ENCODE results near the gene KMT5B.
A peak's percentile ranks its signal among the peaks of the same experiment; 100 is the strongest.

Gene KMT5B

DNA sequence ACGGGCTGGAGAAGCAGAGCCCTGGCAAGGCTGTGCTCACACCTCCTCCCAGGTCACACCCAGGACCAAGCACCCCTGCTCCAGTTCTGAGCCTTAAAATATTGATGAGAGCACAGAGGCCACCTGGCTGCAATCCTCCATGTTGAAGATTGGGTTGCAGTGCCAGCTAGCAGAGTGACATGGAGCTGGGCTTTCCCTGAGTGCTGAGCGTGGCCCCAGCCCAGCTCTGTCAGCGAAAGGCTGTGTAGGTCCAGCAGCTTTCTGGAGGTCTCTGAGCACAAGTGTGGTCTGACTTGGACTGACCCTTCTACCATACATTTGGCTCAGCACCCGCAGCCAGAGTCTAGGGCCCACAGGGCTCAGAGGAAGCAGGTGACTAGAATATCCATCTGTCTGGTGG is 87.9 kb downstream of the KMT5B start:
- Histone ChIP-seq H3K27me3 (replicated peaks; ENCODE audit: control insufficient read depth, insufficient read depth, low read length, poor library complexity, severe bottlenecking) (peaks cover 10% of the 10 kb centered on the region), H3K36me3 (ENCODE audit: control insufficient read depth, insufficient read depth, low read length) (no peaks in the 10 kb centered on the region), H3K4me3 (ENCODE audit: insufficient read depth, low read depth, low read length, poor library complexity, severe bottlenecking) (no peak overlapping the region), H3K9me3 (ENCODE audit: control insufficient read depth, low read length) (no peaks in the 10 kb centered on the region), H3K4me1 (ENCODE audit: control insufficient read depth, insufficient read depth, low read length, poor library complexity, severe bottlenecking) (no peaks in the 10 kb centered on the region), H3K27ac (ENCODE audit: insufficient read depth, low read length, poor library complexity, severe bottlenecking) (no peak overlapping the region)
- DNase-seq: no peak

DNA sequence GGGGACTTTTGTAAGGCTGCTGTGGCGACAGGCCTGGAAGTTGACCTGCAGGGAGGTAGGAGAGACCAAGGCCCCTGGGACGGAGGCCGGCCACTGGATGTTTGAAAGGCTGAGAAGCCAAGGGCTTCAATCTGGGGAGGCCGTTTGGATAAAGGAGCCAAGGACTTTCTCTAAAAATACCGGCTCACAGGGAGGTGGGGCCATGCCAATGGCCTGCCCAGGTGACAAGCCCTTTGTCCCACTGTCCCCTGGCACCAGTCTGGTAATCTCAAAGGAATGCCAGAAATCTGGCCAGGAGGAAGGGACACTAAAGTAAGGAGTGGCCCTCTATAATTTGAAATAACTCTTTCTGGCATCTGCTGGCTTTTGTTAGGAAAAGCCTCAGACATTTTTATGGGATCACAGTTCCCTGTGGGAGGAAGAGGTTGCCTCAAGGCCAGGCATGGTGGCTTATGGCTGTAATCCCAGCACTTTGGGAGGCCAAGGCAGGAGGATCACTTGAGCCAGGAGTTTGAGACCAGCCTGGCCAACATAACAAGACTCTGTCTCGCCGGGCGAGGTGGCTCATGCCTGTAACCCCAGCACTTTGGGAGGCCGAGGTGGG is 90.1 kb downstream of the KMT5B start:
- H3K9me3 ChIP-seq (ENCODE audit: control insufficient read depth, low read length): no peaks in the 10 kb centered on the region
- H3K27ac ChIP-seq (ENCODE audit: insufficient read depth, low read length, poor library complexity, severe bottlenecking): no peak overlapping the region
- H3K36me3 ChIP-seq (ENCODE audit: control insufficient read depth, insufficient read depth, low read length): no peaks in the 10 kb centered on the region
- H3K4me3 ChIP-seq (ENCODE audit: insufficient read depth, low read depth, low read length, poor library complexity, severe bottlenecking): no peak overlapping the region
- H3K4me1 ChIP-seq (ENCODE audit: control insufficient read depth, insufficient read depth, low read length, poor library complexity, severe bottlenecking): no peaks in the 10 kb centered on the region
- no peak for DNase-seq
- H3K27me3 ChIP-seq (replicated peaks; ENCODE audit: control insufficient read depth, insufficient read depth, low read length, poor library complexity, severe bottlenecking): peaks cover 4% of the 10 kb centered on the region

DNA sequence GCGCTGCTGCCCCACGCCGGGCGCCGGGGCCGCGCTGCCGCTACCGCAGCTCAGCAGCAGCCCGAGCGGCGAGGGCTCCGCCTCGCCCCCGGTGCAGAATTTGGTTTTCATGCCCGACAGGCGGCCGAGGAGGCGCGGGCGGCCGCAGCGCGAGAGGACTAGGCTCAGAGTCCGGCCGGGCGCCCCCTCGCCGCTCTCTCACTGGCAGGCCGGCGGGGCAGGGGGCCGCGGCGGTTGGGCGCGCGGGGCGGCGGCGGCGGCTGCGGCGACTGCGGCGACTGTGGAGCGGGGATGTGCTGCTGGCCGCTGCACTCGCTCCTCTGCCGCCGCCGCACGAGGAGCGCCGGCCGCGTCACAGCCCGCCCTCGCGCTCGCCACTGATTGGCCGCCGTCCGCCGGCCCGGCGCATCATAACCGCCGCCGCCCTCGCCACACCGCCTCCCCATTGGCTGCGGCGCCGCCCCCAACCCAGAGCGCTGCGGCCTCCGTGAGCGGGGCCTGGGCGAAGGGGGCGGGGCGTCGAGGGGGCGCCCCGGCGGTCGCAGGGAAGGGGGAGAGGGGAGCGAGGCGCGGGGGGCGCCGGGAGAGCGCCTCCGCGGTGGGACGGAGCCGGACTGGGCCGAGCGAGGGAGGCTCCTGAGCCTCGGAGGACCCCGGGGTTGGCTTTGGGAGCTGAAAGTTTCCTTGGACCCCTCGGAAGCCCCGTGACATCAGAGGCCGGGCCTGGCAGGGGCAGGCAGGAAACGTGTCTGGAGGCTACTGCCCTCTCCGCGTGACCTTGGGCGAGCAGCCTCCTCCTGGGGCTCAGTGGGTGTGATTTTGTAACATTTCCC is 91.8 kb downstream of the KMT5B start, which contains the start of gene CHKA:
Gene CHKA, minus strand, starts transcription at position 322 of the 833 bp plus-strand sequence. Its CDS starts 211 bp downstream, at position 111.
- Histone ChIP-seq H3K27ac (ENCODE audit: insufficient read depth, low read length, poor library complexity, severe bottlenecking) (peak within 1 kb of the TSS; percentile 45), H3K27me3 (replicated peaks; ENCODE audit: control insufficient read depth, insufficient read depth, low read length, poor library complexity, severe bottlenecking) (no peaks in the 10 kb centered on the region), H3K4me1 (ENCODE audit: control insufficient read depth, insufficient read depth, low read length, poor library complexity, severe bottlenecking) (no peaks in the 10 kb centered on the region), H3K9me3 (ENCODE audit: control insufficient read depth, low read length) (no peaks in the 10 kb centered on the region), H3K36me3 (ENCODE audit: control insufficient read depth, insufficient read depth, low read length) (no peaks in the 10 kb centered on the region), H3K4me3 (ENCODE audit: insufficient read depth, low read depth, low read length, poor library complexity, severe bottlenecking) (peak within 1 kb of the TSS; percentile 62)
- peak; percentile 68 to 72 (median 69) for DNase-seq

DNA sequence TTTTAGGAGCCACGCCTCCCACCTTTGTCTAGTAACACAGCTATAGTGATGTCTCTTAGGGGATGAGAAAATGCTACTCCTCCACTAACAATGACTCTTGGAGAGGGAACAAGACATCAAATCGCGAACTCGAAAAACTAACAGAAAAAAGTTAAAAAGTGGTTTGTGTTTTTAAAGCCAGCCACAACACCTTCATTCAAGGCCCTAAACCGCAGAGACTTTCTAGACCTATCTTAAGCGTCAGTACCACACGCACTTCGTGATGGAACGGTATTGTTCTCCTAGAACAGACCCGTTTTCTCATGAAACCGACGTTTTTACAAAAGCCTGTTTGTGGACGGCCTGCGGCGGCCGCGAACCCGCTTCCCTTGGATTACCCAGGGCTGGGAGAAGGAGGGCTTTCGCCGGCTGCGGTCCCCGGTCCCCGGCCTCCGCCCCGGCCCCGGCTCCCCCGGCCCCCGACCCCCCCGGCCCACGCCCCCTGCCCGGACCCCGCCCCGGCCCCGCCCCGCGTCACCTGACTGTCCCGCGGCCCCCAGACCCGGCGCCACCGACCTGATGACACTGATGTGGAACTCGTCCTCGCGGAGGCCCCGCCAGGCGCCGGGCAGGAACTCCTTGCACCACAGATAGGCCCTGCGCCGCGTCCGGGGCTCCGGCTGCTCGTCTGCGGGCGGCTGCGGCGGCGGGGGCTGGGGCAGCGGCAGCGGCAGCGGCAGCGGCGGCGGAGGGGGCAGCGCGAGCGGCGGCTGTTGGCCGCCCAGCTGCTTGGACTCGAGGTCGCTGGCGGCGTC is 92.6 kb downstream of the KMT5B start:
- Histone ChIP-seq H3K9me3 (ENCODE audit: control insufficient read depth, low read length) (no peaks in the 10 kb centered on the region), H3K27ac (ENCODE audit: insufficient read depth, low read length, poor library complexity, severe bottlenecking) (no peak overlapping the region), H3K27me3 (replicated peaks; ENCODE audit: control insufficient read depth, insufficient read depth, low read length, poor library complexity, severe bottlenecking) (no peaks in the 10 kb centered on the region), H3K4me3 (ENCODE audit: insufficient read depth, low read depth, low read length, poor library complexity, severe bottlenecking) (no peak overlapping the region), H3K4me1 (ENCODE audit: control insufficient read depth, insufficient read depth, low read length, poor library complexity, severe bottlenecking) (no peaks in the 10 kb centered on the region), H3K36me3 (ENCODE audit: control insufficient read depth, insufficient read depth, low read length) (no peaks in the 10 kb centered on the region)
- peak; percentile 18 to 25 (median 19) for DNase-seq

DNA sequence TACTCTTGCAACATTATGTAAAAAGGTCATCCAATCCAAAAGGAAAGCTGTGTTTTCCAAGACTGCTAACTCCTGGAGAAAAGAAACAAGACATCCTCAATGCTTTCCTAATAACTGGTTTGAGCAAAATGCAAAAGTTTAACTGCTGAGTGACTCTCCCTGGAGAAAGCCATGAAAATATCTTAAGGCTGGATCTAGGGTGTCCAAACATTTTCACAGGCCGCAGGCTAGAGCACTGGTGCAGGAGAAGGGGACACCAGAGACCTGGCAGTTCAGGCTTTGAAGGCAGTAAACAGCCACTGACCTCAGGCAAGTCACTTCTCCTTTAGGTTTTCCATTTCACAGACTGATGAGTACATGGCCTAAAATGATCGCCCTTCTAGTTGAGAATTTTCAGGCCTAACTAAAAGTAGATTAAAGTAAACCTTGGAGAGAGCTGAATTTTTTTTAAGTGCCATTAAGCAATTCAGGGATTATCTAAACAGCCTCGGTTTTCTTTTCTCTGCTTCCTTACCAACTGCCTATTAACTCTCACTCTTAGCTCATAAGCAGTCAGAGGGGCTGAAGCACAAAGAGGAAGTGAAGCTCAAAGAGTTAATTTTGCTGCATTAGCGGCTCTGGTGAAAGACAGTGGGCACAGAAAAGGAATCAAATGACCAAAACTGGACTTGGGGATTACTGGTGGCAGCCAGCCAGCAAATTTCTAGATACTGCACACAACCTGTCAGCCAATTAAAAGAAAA is 94.2 kb downstream of the KMT5B start:
- DNase-seq: no peak
- Histone ChIP-seq H3K36me3 (ENCODE audit: control insufficient read depth, insufficient read depth, low read length) (no peaks in the 10 kb centered on the region), H3K27me3 (replicated peaks; ENCODE audit: control insufficient read depth, insufficient read depth, low read length, poor library complexity, severe bottlenecking) (no peaks in the 10 kb centered on the region), H3K27ac (ENCODE audit: insufficient read depth, low read length, poor library complexity, severe bottlenecking) (no peak overlapping the region), H3K9me3 (ENCODE audit: control insufficient read depth, low read length) (no peaks in the 10 kb centered on the region), H3K4me1 (ENCODE audit: control insufficient read depth, insufficient read depth, low read length, poor library complexity, severe bottlenecking) (no peaks in the 10 kb centered on the region), H3K4me3 (ENCODE audit: insufficient read depth, low read depth, low read length, poor library complexity, severe bottlenecking) (no peak overlapping the region)

DNA sequence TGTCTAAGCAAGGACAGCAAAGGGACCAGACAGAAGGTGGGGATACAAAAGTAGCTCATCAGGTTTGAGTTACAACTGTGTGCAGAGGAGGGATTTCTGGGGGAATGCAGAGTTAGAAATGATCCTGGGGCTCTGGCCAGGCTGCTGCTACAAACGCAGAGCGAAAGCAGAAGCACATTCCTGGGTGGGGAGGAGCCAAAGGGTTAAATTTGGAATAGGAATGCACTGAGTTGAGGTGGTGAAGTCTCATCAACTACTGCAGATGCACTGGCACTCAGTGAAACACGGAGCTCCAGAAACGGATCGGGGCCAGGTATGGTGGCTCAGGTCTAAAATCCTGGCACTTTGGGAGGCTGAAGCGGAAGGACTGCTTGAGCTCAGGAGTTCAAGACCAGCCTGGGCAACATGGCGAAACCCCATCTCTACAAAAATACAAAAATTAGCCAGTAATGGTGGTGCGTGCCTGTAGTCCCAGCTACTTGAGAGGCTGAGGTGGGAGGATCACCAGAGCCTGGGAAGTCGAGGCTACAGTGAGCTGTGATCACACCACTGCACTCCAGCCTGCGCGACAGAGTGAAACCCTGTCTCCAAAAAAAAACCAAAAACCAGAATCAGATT is 95.1 kb downstream of the KMT5B start:
- no peak overlapping the region for H3K4me3 ChIP-seq (ENCODE audit: insufficient read depth, low read depth, low read length, poor library complexity, severe bottlenecking)
- no peaks in the 10 kb centered on the region for H3K4me1 ChIP-seq (ENCODE audit: control insufficient read depth, insufficient read depth, low read length, poor library complexity, severe bottlenecking)
- DNase-seq: no peak
- H3K27ac ChIP-seq (ENCODE audit: insufficient read depth, low read length, poor library complexity, severe bottlenecking): no peak overlapping the region
- H3K36me3 ChIP-seq (ENCODE audit: control insufficient read depth, insufficient read depth, low read length): no peaks in the 10 kb centered on the region
- no peaks in the 10 kb centered on the region for H3K27me3 ChIP-seq (replicated peaks; ENCODE audit: control insufficient read depth, insufficient read depth, low read length, poor library complexity, severe bottlenecking)
- no peaks in the 10 kb centered on the region for H3K9me3 ChIP-seq (ENCODE audit: control insufficient read depth, low read length)

DNA sequence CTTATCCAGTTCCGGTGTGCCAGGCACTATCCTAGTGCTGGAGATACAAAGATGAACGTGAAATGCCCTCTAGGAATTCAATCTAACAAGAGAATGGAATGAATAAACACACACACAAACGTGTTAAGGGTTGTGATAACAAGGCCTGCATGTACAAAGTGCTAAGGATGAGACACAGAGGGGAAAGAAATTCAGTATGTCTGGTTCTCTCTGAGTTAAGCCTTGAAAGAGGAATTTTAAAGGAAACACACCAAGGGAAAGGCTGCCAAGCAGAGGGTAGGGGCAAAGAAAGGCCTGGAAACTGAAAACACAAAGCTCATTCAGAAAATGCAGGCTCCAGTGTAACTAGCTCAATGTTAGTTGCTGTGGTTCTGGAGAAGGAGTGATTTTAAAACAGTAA is 96.1 kb downstream of the KMT5B start:
- Histone ChIP-seq H3K27ac (ENCODE audit: insufficient read depth, low read length, poor library complexity, severe bottlenecking) (no peak overlapping the region), H3K36me3 (ENCODE audit: control insufficient read depth, insufficient read depth, low read length) (no peaks in the 10 kb centered on the region), H3K4me3 (ENCODE audit: insufficient read depth, low read depth, low read length, poor library complexity, severe bottlenecking) (no peak overlapping the region), H3K9me3 (ENCODE audit: control insufficient read depth, low read length) (no peaks in the 10 kb centered on the region), H3K27me3 (replicated peaks; ENCODE audit: control insufficient read depth, insufficient read depth, low read length, poor library complexity, severe bottlenecking) (no peaks in the 10 kb centered on the region), H3K4me1 (ENCODE audit: control insufficient read depth, insufficient read depth, low read length, poor library complexity, severe bottlenecking) (no peaks in the 10 kb centered on the region)
- no peak for DNase-seq

DNA sequence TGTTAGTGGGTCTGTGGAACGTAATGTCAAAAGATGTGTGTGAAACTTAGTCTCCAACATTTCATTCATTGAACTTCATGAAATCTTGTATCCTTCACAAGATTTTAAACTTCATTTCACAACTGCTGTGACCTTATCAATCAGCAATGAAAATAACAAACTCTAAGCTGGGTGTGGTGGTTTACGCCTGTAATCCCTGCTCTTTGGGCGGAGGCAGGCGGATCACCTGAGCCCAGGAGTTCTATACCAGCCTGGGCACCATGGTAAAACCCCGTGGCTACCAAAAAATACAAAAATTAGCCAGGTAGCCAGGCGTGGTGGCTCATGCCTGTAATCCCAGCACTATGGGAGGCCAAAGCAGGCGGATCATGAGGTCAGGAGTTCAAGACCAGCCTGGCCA is 97.0 kb downstream of the KMT5B start:
- Histone ChIP-seq H3K9me3 (ENCODE audit: control insufficient read depth, low read length) (no peaks in the 10 kb centered on the region), H3K27ac (ENCODE audit: insufficient read depth, low read length, poor library complexity, severe bottlenecking) (no peak overlapping the region), H3K4me3 (ENCODE audit: insufficient read depth, low read depth, low read length, poor library complexity, severe bottlenecking) (no peak overlapping the region), H3K4me1 (ENCODE audit: control insufficient read depth, insufficient read depth, low read length, poor library complexity, severe bottlenecking) (no peaks in the 10 kb centered on the region), H3K27me3 (replicated peaks; ENCODE audit: control insufficient read depth, insufficient read depth, low read length, poor library complexity, severe bottlenecking) (no peaks in the 10 kb centered on the region), H3K36me3 (ENCODE audit: control insufficient read depth, insufficient read depth, low read length) (no peaks in the 10 kb centered on the region)
- DNase-seq: no peak

DNA sequence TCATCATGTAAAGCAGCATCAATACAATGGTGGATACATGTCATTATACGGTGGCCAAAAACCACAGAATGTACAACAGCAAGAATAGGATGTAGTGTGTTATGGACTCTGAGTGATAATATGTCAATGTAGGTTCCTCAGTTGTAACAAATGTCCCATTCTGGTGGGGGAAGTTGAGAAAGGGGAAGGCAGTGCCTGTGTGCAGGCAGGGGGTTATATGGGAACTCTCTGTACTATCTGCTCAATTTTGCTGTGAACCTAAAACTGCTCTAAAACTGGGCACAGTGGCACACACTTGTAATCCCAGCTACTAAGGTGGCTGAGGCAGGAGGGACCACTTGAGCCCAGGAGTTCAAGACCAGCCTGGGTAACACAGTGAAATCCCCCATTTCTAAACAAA is 97.8 kb downstream of the KMT5B start:
- H3K4me3 ChIP-seq (ENCODE audit: insufficient read depth, low read depth, low read length, poor library complexity, severe bottlenecking): no peak overlapping the region
- no peaks in the 10 kb centered on the region for H3K9me3 ChIP-seq (ENCODE audit: control insufficient read depth, low read length)
- no peaks in the 10 kb centered on the region for H3K4me1 ChIP-seq (ENCODE audit: control insufficient read depth, insufficient read depth, low read length, poor library complexity, severe bottlenecking)
- H3K27me3 ChIP-seq (replicated peaks; ENCODE audit: control insufficient read depth, insufficient read depth, low read length, poor library complexity, severe bottlenecking): no peaks in the 10 kb centered on the region
- no peaks in the 10 kb centered on the region for H3K36me3 ChIP-seq (ENCODE audit: control insufficient read depth, insufficient read depth, low read length)
- H3K27ac ChIP-seq (ENCODE audit: insufficient read depth, low read length, poor library complexity, severe bottlenecking): no peak overlapping the region
- DNase-seq: no peak

All from effector memory CD4-positive, alpha-beta T cell (primary cell).